ENCODE data around the gene PYGO1. TPM values are rescaled to one million over a fixed set of nuclear protein-coding genes. Genes with fewer than 3 reads are reported as not detected.
"Not testable (repeated sequence)": the region's sequence is repeated elsewhere in the genome, so short reads cannot be mapped to it uniquely, and the experiment has no call there.

The PYGO1 gene
- 0.28 and 0.59 TPM in 2 replicates for total RNA-seq

- peak; percentile 7 for DNase-seq (ENCODE audit: low read depth, low spot score)
These were observed at the start of gene PYGO1 for GRCh38 chr15:55588070-55588814. PYGO1 (minus strand) TSS chr15:55588345; CDS start chr15:55587883, 462 bp downstream.

- DNase-seq (ENCODE audit: low read depth, low spot score), result no peak
These were observed 48.9 kb upstream of the PYGO1 start for GRCh38 chr15:55637086-55637485.

GRCh38 chr15:55633731-55634130 is 45.6 kb upstream of the PYGO1 start:
- no peak for DNase-seq (ENCODE audit: low read depth, low spot score)

GRCh38 chr15:55632434-55632833 is 44.3 kb upstream of the PYGO1 start:
- no peak for DNase-seq (ENCODE audit: low read depth, low spot score)

- DNase-seq (ENCODE audit: low read depth, low spot score), result no peak
These were observed 42.7 kb upstream of the PYGO1 start for GRCh38 chr15:55630858-55631257.

- no peak for DNase-seq (ENCODE audit: low read depth, low spot score)
These were observed 40.2 kb upstream of the PYGO1 start for GRCh38 chr15:55628369-55628730.

- peak; percentile 5 for DNase-seq (ENCODE audit: low read depth, low spot score)
These were observed 39.7 kb upstream of the PYGO1 start for GRCh38 chr15:55627730-55628368.

- DNase-seq (ENCODE audit: low read depth, low spot score), result no peak
These were observed 31.6 kb upstream of the PYGO1 start for GRCh38 chr15:55619783-55620182.

GRCh38 chr15:55618387-55618786 is 30.2 kb upstream of the PYGO1 start:
- DNase-seq (ENCODE audit: low read depth, low spot score), result no peak

GRCh38 chr15:55615445-55615844 is 27.3 kb upstream of the PYGO1 start:
- DNase-seq (ENCODE audit: low read depth, low spot score), result no peak

- no peak for DNase-seq (ENCODE audit: low read depth, low spot score)
These were observed 25.6 kb upstream of the PYGO1 start for GRCh38 chr15:55613727-55614126.

- no peak for DNase-seq (ENCODE audit: low read depth, low spot score)
These were observed 18.1 kb upstream of the PYGO1 start for GRCh38 chr15:55606214-55606613.

- no peak for DNase-seq (ENCODE audit: low read depth, low spot score)
These were observed 13.2 kb upstream of the PYGO1 start for GRCh38 chr15:55601374-55601773.

- DNase-seq (ENCODE audit: low read depth, low spot score), result no peak
These were observed 11.3 kb upstream of the PYGO1 start for GRCh38 chr15:55599439-55599838.

- not testable (repeated sequence) for DNase-seq (ENCODE audit: low read depth, low spot score)
These were observed 4.9 kb upstream of the PYGO1 start for GRCh38 chr15:55593019-55593418.

GRCh38 chr15:55590788-55591187 is 2.6 kb upstream of the PYGO1 start:
- no peak for DNase-seq (ENCODE audit: low read depth, low spot score)

- DNase-seq (ENCODE audit: low read depth, low spot score), result no peak
These were observed 1.1 kb upstream of the PYGO1 start for GRCh38 chr15:55589287-55589686.

GRCh38 chr15:55588815-55589115 is 620 bp upstream of the PYGO1 start:
- DNase-seq (ENCODE audit: low read depth, low spot score), result no peak

GRCh38 chr15:55587321-55588069 is 650 bp downstream of the PYGO1 start:
- no peak for DNase-seq (ENCODE audit: low read depth, low spot score)

GRCh38 chr15:55586808-55587207 is 1.3 kb downstream of the PYGO1 start:
- DNase-seq (ENCODE audit: low read depth, low spot score), result no peak

- DNase-seq (ENCODE audit: low read depth, low spot score), result no peak
These were observed 11.2 kb downstream of the PYGO1 start for GRCh38 chr15:55576943-55577342.

- no peak for DNase-seq (ENCODE audit: low read depth, low spot score)
These were observed 14.0 kb downstream of the PYGO1 start for GRCh38 chr15:55574096-55574495.

GRCh38 chr15:55573224-55573623 is 14.9 kb downstream of the PYGO1 start:
- no peak for DNase-seq (ENCODE audit: low read depth, low spot score)
